Glomerular visceral epithelial cell (primary cell): Measurements from ENCODE around the gene ELOVL2.
"Not testable (repeated sequence)": the region's sequence is repeated elsewhere in the genome, so short reads cannot be mapped to it uniquely, and the experiment has no call there.

ENCODE experiments used
- DNase-seq: peaks from one replicate; pipeline ENCODE4 v3.0.0-alpha.2; 2016; ENCODE audit errors: extremely low spot score

Gene ELOVL2

DNA sequence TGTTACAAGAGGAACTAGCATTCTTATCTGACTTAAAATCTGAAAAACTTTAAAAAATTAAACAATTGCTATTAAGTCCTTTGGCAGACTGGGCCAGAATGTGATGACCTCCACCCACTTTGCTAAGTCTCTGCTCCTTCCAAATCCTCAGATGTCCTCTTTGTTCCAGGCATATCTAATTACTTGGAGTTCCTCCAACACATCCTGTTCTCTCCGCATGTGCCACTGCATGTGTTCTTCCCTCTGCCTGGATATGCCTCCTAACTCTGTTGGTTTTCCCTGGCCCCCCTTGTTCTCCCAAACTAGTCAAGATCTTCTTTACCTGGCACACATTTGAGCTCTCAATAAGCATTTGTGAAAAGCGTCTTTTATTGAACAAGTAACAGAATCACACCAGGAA is 23.1 kb downstream of the ELOVL2 start:
- DNase-seq = no peak

DNA sequence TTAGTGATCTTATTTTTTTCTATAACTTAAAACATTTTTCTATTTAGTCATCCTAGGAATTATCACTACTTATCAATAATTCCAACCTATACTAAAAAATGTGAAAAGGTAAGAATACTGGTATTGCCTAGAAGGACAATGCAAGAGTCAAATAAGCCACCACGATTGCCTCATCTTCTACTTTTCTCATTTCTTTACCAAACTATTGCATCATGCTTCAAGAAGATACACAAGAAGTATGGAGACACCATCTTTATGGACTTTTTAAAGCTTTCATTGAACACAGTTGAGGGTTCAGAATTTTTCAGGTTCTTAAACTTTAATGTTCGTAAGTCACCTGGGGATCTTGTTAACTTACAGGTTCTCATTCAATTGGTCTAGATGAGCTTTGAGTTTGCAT is 25.9 kb downstream of the ELOVL2 start:
- DNase-seq = no peak

DNA sequence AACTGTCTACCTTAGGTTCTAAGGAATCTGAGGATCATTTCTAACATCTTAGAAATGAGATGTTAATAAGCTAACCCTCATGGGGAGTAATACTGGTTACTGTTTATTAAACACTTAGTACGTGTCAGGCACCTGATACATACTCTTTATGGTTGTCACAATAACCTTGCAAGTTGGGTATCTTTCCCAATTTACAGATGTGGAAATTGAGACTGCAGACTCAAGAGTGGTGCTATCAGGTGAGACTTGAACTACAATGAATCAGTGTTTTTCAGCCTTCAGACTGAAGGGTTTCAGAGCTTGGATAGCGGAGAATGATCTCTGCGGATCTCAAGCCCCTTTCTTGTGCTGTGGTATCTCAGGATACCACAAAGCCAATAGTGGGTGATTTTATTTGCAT is 27.0 kb downstream of the ELOVL2 start:
- DNase-seq = no peak

DNA sequence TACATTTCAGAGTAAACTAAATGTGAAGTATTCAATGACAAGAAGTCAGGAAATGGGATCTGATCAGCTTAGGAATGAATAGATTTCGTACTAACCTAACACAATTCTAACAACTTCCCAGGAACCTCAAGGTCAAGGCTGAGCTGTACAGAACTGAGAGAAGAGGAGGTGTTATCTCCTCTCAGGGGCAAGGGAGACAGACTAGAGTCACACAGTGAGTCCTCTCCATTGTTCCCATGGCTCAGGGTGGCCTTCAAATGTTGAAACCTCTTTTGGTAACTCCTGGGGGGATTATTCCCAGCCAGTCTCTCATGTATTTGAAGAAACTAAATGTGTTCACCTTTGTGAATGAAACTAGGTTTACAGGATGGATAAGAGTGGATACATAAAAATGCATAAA is 27.7 kb downstream of the ELOVL2 start:
- no peak for DNase-seq

DNA sequence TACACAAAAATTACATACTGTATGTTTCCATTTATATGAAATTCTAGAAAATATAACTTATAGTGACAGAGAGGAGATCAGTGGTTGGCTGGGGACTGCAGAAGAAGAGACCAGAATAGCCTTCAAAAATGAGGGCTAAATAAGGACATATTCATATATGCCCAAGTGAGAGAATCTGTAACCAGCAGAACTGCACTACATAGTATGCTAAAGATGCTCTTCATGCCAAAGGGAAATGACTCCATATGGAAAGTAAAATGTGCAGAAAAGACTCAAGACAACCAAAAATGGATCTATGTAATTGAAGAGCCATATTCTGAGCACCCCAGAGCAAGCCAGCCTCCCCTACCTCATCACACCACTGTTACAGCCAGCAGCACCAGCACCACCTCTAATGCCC is 29.0 kb downstream of the ELOVL2 start:
- DNase-seq = no peak

DNA sequence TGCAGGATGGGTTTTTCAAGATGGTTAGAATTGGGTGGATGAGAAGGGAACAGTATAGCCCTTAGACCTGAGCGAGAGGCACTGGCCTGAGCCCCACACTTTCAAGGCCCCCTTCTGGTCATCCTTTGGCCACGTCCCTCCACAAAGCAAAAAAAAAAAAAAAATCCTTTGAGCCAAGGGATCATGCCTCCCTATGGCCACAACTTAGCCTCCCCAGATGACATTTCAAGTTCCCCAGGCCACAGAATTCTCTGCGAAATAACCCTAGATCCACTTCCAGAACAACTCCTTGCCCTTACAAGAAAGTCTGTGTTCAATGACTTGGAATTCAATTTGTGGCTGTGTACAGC is 30.4 kb downstream of the ELOVL2 start:
- no peak for DNase-seq

DNA sequence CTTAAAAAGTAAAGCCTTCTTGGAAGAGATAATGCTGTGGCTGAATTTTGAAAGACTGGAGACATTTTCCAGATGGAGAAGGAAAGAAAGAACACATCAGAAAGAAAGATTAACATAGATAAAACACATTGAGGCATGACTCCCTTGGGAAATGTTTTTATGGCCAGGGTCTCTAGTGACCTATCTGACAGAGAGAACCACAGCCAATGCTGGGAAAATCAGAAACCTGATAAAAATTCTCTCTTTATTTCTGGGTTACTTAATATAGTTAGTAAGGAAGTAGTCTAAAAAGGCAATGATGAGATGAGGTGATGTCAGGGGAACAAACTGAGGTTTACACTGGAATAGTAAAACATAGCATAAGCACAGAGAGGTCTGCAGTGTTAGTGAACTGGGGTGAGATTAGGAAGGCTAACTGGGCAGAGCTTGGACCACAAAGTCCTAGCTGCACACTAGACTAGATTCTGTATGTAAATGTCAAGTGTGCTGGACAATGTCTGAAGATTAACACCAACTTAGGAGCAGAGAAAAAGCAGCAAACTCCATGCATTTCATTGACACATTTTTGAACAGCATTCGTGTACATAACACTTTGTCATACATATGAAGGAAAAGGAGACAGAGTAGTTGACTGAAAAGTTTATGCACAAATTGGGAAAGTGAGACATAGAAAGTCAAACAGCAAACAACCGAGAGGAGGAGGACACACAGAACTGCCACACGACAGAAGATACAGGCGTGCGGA is 31.0 kb downstream of the ELOVL2 start:
- no peak for DNase-seq

DNA sequence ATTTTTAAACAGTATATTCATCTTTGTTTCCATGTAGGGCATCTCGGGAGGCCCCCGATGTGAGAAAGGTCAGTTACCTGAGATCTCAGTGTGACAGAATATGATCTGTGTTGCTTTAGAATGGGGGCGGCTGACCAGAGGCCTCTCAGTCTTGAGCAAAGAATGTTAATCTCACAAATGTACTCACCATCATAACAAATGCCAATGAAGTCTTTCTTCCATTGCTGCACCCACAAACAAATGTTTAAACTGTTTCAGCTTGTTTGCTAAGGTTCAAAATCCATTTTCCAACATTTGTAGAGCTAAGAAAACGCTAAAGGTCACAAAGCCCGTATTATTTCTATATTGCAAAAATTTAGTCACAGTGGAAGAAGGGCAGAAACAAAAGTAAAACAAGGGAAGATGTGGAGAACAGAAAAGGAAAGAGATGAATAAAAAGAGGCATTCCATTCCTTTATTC is 31.8 kb downstream of the ELOVL2 start:
- DNase-seq = no peak

DNA sequence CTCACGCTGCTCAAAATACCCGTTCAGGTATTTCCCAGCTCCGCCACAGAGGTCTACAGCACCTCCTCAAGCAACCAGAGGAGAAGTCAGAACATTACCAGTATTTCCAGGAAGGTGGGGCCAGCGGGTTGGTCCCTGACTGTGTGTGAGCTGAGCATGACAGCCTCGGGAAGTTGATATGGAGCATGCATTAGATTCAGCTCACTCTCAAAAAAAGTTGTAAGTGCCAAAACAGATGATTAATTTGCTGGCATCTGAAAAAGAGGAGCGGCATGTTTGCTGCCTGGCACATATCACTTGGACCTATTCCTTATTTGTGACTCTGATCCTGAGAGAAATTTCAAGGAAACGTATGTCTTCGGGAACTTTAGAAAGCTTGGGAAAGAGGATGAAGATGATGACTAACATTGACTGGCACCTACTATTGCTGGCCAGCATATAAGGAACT is 32.3 kb downstream of the ELOVL2 start:
- DNase-seq = peak; percentile 21

DNA sequence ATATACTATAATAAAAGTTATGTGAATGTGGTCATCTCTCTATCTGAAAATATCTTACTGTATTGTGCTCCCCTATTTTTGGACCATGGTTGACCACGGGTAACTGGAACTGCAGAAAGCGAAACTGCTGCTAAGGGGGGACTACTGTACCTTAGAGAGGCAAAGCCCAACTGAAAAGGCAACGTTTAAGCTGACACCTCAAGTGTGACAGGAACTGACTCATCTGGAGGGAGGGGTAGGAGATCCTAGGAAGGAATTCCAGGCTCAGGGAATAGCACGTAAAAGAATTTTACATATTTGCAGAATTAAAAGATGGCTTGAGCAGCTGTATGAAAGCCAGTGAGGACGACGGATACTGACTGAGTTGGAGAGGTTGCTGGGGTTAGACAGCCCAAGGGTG is 34.8 kb downstream of the ELOVL2 start:
- peak; percentile 72 for DNase-seq

DNA sequence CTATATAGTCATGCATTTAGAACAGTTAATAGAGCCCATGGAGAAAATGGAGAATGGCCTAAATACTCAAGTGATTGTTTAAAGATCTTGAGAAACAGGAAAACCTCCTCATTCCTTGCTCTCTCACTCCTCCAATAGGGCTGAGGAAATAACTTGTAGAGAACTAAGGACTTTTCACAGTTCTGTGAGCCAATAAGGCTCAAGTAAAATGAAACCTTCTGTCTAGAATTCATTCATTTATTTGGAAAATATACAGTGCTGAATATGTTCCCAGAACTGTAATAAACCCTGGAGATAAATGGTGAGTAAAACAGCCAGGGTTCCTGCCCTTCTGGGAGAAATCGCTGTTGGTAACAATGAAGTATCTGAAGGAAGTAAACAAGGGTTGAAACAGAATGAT is 35.3 kb downstream of the ELOVL2 start:
- DNase-seq = no peak

DNA sequence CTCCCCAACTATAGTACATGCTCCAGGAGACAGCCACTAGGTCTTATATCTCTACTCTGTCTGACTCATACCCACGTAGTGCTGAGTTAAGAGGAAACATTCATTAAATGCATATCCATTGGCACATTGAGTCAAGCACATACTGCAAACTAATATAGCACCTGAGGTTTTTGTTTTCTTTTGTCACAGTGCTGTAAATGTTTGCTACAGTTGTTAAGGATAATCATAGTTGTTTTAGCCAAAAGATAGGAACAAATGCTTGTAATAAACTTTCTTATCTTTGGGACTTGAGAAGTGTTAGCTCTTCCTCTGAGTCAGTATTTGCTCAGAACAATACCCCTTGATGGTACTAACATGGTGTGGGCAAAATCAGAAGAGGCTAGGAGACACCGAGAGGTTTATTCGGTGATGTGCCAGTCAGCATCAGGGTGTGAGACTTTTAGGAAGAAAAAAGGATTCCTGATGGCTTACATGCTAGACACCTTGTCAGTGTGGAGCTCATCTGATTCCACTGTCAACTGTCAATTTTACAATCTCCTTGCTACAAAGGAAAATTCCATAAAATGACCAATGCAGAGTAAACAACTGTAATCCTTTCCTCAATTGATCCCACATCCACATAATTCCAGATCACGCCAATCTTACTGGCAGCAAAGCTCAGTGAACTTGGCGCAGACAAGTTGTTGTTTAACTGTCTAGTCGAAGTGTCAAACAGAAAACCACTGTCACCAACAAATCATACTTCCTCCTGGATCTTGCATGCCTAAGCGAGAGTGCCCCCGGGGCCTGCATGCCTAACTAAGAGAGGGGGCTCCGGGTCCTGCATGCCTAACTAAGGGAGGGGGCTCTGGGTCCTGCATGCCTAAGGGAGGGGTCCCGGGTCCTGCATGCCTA is 36.1 kb downstream of the ELOVL2 start:
- DNase-seq = peak; percentile 31

DNA sequence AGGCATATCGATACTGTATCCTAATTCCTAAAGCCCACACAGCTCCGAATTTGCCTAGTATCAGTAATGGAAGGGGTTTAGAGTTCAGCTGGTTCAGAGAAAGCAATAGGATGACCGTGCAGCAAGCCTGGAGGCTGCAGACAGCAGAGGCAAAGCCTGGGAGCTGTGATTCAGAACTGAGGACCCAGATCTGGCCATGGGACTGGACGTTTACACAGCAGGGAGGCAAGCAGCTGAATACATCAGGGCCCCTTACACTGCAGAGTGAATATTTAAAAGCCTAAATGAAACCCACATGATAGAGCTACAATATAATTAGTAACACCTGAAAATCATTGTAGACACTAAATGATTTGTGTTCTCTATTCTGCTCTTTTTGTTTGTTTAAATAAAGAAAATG is 38.0 kb downstream of the ELOVL2 start:
- DNase-seq = no peak

DNA sequence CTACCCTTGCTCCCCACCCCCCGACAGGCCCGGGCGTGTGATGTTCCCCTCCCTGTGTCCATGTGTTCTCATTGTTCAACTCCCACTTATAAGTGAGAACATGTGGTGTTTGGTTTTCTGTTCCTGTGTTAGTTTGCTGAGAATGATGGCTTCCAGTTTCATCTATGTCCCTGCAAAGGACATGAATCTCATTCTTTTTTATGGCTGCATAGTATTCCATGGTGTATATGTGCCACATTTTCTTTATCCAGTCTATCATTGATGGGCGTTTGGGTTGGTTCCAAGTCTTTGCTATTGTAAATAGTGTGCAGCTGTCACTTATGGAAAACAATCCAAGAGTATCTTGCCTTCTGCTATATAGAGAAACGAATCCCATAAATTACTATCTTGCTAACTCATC is 40.8 kb downstream of the ELOVL2 start:
- not testable (repeated sequence) for DNase-seq

DNA sequence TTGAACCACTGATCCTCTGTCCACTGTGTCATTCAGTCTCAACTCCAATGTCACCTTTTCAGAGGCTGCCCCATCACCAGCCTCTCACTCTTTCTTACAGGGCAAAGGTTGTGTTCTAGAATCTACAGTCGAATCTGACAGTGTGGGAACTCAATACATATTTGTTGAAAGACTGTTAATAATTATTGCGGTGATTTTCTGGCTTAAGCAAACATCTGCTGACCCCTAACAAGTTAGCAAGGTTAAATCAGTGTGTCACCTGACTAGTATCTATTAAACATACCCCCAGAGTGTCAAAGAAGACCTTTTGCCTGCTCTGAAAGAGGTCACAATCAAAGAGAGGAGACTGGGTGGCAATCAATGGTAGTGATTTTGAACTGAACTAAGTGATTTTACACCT is 41.9 kb downstream of the ELOVL2 start:
- DNase-seq = no peak

DNA sequence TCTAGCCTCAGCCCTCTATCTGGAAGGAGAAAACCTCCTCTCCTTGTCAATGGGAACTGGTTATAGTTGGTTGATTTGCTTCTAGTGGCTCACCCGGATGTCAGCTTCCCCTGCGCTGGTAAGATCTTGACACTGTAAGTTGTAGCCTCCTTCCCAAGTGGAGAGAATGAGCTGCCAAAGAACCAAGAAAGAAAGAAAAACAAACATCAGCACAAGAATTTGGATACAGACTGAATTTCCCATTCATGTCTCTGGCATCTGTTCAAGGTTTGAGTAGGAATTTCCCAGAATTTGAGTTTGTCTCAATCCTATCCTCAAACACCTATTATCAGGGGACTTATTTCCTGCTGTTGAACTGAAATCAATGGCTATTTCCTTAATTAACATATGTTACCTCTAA is 44.1 kb downstream of the ELOVL2 start:
- no peak for DNase-seq

DNA sequence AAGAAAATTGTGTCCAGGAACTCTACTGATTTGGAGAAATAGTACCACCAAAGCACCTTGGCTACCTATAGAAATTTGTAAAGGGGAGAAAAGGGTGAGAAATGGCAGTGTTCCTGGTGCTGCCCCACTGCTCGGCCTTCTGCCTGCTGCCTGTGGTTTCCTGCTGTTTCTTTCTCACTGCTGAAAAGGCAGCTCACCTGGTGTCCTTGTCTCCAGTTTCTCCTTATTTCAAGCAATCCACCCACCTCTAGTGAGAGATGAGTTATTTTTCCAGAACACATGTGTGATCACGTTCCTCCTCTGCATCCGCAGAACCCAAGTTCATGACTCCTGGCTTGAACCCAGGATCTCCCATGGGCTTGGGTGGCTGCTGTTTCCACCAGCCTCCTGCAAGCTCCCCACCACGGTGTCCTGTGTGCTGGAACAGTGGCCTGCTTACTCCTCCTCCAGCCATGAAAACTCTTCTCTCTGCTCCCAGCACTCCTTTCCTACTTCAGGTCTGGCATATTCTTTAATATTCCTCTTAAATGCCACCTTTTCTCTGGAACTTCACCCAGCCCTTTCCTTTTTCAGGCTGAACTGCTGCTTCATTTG is 48.9 kb downstream of the ELOVL2 start:
- DNase-seq = no peak

DNA sequence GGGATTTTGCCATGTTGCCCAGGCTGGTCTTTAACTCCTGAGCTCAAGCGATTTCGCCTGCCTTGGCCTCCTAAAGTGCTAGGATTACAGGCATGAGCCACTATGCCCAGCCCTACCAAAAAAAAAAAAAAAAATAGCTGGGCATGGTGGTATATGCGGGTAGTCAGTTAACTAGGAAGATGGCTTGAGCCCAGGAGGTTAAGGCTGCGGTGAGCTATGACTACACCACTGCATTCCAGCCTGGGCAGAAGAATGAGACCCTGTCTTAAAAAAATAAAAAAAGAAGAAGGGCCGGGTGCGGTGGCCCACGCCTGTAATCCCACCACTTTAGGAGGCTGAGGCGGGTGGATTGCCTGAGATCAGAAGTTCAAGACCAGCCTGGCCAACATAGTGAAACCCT is 50.2 kb downstream of the ELOVL2 start:
- DNase-seq = no peak

DNA sequence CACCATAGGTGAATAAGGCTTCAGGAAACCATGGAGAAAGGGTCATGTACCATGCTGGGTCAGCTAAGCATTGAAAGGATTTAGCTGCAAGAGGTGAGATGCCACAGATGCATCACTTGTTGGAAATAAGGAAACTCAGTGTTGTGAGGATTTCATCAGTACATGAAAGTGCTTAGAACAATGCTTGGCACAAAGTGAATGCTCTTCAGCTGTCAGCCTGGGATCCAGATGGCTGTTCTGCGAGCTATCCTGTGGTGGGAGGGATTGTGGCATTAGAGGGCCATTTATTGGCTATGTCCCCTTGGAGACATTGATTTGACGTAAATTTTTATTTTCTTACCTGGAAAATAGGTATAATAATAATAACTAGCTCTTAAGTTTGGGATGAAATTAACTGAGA is 53.0 kb downstream of the ELOVL2 start:
- DNase-seq = no peak

DNA sequence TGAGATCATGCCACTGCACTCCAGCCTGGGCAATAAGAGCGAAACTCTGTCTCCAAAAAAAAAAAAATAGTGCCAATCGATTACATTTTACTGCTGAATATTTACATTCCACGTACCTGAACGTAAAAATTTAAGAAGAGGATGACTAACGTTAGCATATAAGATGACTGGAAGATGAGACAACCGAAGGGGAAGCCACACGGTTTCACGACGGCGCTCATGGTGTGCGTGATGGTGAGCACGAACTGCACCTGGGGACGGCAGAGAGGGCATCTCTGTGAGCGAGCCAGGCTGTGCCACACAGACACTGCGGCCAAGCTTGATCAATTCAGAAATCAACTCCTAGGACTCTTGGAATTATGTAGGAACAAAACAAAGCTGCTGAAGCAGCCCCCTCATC is 54.5 kb downstream of the ELOVL2 start:
- DNase-seq = no peak

DNA sequence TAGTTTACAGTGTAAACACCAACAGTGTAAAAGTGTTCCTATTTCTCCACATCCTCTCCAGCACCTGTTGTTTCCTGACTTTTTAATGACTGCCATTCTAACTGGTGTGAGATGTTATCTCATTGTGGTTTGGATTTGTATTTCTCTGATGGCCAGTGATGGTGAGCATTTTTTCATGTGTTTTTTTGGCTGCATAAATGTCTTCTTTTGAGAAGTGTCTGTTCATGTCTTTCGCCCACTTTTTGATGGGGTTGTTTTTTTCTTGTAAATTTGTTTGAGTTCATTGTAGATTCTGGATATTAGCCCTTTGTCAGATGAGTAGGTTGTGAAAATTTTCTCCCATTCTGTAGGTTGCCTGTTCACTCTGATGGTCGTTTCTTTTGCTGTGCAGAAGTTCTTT is 59.1 kb downstream of the ELOVL2 start:
- DNase-seq = not testable (repeated sequence)

DNA sequence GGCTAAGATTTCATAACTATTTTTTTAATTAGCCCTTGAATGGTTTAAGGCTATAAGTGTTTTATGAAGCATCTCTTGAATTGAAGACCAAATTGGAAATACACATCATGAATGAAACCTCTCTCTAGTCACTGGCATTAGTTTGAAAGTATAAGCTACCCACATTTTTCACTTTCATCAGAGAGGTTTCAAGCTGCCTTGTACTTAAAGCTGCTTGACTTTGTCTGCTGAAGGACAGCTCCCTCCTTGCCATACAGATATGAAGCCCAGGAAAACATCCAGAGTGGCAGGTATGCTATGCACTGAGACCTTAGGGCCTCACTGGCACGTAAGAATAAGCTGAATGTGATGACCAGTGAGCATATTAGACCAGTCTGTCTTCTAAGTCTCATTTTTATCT is 62.7 kb downstream of the ELOVL2 start:
- no peak for DNase-seq

DNA sequence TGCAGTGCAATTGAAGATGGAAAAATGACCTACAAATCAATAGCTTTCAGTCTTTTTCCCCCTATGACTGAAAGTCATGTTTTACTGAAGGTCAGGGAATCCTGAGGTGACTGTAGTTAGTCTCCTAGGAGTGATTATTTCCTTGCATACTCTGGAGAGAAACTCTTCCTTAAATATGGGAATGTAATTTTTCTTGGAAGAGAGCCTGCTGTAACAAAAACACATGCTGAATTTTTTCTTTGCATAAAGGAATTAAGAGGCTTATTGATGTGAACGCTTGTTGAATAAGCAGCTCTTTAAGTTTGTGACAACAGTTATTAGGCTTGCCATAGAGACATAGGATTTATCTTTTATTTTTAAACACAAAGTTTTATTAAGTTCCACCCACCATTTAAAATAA is 64.5 kb downstream of the ELOVL2 start:
- no peak for DNase-seq
